IPS-18c (cell line): ENCODE data around the gene MEI1.
A peak's percentile ranks its signal among the peaks of the same experiment; 100 is the strongest.

Experiments used
- H3K4me3 ChIP-seq: 2 replicates; pipeline ENCODE4 v1.7.0; 2013; ENCODE audit warnings: low read depth, mild to moderate bottlenecking, low read length, moderate library complexity; ENCODE audit not compliant: insufficient read depth
- H3K9me3 ChIP-seq: one replicate; pipeline ENCODE4 v1.6.1; 2013; ENCODE audit warnings: mild to moderate bottlenecking, low read length, moderate library complexity; ENCODE audit not compliant: control insufficient read depth, insufficient read depth

Gene MEI1

DNA sequence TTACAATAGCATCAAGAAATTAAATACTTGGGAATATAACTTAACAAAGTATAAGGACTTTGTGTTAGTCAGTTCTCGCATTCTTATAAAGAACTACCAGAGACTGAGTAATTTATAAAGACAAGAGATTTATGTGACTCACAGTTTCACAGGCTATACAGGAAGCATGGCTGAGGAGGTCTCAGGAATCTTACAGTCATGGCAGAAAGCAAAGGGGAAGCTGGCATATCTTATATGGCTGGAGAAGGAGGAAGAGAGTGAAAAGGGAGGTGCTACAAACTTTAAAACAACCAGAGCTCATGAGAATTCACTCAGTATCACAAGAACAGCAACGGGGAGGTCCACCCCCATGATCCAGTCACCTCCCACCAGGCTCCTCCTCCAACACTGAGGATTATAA is 69.1 kb downstream of the MEI1 start:
- Histone ChIP-seq H3K9me3 (no peaks in the 10 kb centered on the region), H3K4me3 (no peak overlapping the region)

DNA sequence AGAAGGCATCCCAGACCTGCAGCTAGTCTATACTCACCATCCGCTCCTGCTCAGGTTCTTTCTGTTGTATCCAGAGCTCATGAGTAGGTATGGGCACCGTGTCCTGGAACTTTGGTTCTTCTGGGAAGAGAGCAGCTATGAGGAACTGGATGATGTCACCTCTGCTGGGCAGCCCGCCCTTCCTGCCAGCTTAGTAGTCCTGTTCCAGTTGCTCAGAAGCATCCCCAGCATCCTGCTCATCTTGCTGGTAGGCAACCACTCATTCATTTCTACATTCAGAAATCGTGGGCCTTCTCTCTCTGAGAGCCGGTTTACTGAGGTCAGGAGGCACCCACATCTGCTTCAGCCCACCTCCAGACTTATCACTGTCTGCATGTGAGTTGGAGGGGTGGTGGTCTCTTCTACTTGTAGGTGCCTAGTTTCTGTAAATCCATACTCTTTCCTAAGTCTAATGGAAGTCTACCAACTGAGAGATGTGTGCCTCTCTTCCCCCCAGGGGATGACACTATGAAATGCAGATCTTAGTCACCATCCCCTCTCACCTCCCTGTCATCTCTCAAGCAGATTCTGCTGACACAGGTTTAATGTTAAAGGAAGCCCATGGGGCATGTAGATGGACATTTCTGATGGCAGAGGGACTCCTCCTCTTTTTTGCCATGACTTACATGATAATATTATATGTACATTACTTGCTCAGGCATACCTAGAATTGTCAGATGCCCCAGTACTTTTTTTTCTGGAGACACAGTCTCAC is 71.6 kb downstream of the MEI1 start:
- Histone ChIP-seq H3K9me3 (no peaks in the 10 kb centered on the region), H3K4me3 (no peak overlapping the region)

DNA sequence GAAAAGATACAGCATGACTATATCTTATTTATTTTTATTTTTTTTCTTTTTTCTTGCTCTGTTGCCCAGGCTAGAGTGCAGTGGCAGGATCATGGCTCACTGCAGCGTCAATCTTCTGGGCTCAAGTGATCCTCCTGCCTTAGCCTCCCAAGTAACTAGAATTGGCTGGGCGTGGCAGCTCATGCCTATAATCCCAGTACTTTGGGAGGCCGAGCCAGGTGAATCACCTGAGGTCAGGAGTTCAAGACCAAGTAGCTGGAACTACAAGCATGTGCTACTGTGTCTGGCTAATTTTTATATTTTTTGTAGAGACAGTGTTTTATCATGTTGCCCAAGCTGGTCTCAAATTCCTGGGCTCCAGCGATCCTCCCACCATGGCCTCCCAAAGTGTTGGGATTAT is 72.9 kb downstream of the MEI1 start:
- Histone ChIP-seq H3K9me3 (no peaks in the 10 kb centered on the region), H3K4me3 (no peak overlapping the region)

GRCh38 chr22:41772645-41773044 is 73.3 kb downstream of the MEI1 start:
- H3K4me3 ChIP-seq = no peak overlapping the region
- no peaks in the 10 kb centered on the region for H3K9me3 ChIP-seq

DNA sequence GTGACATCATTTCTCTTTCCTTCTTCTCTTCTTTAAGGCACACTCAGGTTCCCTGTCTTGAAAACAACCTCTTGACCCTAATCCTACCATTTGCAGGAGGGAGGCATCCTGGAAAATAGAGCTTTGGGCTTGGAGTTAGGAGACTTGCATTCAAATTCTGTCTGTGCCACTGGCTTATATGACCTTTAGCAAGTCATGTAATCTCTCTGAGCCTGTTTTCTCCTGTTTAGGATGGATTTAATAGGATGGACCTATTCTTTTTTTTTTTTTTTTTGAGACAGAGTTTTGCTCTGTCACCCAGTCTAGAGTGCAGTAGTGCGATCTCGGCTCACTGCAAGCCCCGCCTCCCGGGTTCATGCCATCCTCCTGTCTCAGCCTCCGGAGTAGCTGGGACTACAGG is 76.0 kb downstream of the MEI1 start:
- no peak overlapping the region for H3K4me3 ChIP-seq
- H3K9me3 ChIP-seq = no peaks in the 10 kb centered on the region

GRCh38 chr22:41775976-41776375 is 76.7 kb downstream of the MEI1 start:
- Histone ChIP-seq H3K4me3 (no peak overlapping the region), H3K9me3 (no peaks in the 10 kb centered on the region)

DNA sequence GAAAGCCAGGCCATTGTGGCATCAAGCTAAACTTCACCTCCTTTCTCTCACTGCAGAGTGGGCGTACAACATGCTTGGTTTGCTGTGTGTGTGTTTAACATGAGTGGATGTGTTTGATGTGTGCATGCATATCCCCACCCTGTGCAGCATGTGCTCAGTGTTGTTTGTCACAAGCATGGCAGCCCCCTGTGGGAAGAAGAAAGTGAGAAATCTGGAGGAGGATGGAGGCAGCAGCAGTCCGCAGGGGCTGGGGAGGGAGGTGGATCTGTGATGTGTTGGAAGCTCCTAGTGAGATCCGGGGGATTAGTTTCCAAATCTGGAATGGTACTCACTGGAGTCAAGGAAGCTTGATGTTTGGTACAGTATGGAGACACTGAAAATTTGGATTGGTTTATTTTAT is 77.1 kb downstream of the MEI1 start:
- Histone ChIP-seq H3K4me3 (no peak overlapping the region), H3K9me3 (no peaks in the 10 kb centered on the region)

GRCh38 chr22:41777749-41778425 is 78.6 kb downstream of the MEI1 start:
- Histone ChIP-seq H3K4me3 (no peak overlapping the region), H3K9me3 (no peaks in the 10 kb centered on the region)

GRCh38 chr22:41779929-41780505 is 80.7 kb downstream of the MEI1 start:
- no peaks in the 10 kb centered on the region for H3K9me3 ChIP-seq
- no peak overlapping the region for H3K4me3 ChIP-seq

- Histone ChIP-seq H3K4me3 (no peak overlapping the region), H3K9me3 (no peaks in the 10 kb centered on the region)
These were observed 81.6 kb downstream of the MEI1 start for GRCh38 chr22:41780746-41781505.

DNA sequence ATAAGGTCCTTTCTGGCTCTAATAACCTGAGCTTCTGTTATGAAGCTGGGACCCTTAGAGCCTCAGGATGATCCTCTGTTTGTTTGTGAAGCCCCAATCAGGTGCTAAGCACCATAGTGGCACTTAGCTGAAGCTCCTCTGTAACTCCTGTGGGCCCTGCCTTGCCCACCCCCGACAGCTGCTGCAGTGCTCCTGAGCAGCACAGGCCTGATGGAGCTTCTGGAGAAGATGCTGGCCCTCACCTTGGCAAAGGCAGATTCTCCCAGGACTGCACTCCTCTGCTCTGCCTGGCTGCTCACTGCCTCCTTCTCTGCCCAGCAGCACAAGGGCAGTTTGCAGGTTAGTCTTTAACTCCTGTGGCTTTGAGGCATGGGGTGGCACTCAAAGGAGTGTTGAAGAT is 82.2 kb downstream of the MEI1 start:
- H3K4me3 ChIP-seq = no peak overlapping the region

GRCh38 chr22:41782316-41782715 is 83.0 kb downstream of the MEI1 start:
- H3K9me3 ChIP-seq = no peaks in the 10 kb centered on the region
- no peak overlapping the region for H3K4me3 ChIP-seq

More for the DNA sequence above, 82.2 kb downstream of the MEI1 start:
- H3K9me3 ChIP-seq = no peaks in the 10 kb centered on the region

GRCh38 chr22:41782751-41783150 is 83.4 kb downstream of the MEI1 start:
- Histone ChIP-seq H3K9me3 (no peaks in the 10 kb centered on the region), H3K4me3 (no peak overlapping the region)

DNA sequence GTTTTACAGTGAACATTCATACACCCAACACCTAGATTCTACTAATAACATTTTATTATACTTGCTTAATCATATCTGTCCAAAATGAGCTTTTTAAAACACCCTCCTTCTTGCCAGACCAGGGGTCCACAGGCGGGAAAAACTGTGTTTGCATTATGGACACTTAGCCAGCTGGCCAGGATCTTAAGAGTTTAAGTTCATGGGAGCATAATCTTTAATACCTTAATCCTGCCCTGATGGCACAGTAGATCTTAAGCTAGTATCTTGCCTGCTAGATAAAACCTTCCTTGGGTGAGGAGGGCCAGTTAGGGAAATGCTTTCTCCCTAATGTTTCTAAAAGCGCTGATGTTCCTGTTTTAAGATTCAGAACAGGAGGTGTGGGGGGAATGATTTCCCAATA is 88.0 kb downstream of the MEI1 start:
- H3K4me3 ChIP-seq = no peak overlapping the region

GRCh38 chr22:41793871-41794270 is 94.6 kb downstream of the MEI1 start:
- no peaks in the 10 kb centered on the region for H3K9me3 ChIP-seq
- no peak overlapping the region for H3K4me3 ChIP-seq

More for the DNA sequence above, 88.0 kb downstream of the MEI1 start:
- H3K9me3 ChIP-seq = no peaks in the 10 kb centered on the region

DNA sequence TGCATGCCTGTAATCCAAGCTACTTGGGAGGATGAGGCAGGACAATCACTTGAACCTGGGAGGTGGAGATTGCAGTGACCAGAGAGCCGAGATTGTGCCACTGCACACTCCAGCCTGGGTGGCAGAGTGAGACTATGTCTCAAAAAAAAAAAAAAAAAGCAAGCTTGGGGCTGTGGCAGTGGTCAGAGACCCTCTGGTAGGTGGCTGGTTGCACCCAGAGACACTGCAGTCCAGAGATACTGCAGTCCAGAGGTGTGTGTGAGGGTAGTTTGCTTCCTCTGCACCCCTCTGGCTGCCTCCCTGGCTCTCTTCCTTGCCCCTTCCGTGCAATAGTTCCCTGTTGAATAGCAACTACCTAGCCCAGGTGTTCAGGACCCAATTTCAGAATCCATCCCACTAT is 99.4 kb downstream of the MEI1 start:
- Histone ChIP-seq H3K4me3 (no peak overlapping the region), H3K9me3 (no peaks in the 10 kb centered on the region)

- Histone ChIP-seq H3K9me3 (no peaks in the 10 kb centered on the region), H3K4me3 (peak overlapping the region; percentile 90)
These were observed 100.4 kb downstream of the MEI1 start for GRCh38 chr22:41799486-41800347.
